GM19438 (cell line): ENCODE results near the gene MYH14.

Experiments
- ATAC-seq: cut with Tn5 transposase; IDR thresholded peaks from one replicate; pipeline ENCODE4 v1.9.1; 2021; ENCODE audit warnings: low read depth; ENCODE audit not compliant: unreplicated experiment

MYH14 gene

GRCh38 chr19:50313812-50314536, 110.6 kb downstream of the MYH14 start:
- ATAC-seq, result no peak

- no peak for ATAC-seq
Measured at GRCh38 chr19:50314724-50315708, 111.6 kb downstream of the MYH14 start.

GRCh38 chr19:50315773-50316448, 112.5 kb downstream of the MYH14 start:
- ATAC-seq, result no peak

GRCh38 chr19:50317115-50317514, 113.7 kb downstream of the MYH14 start:
- no peak for ATAC-seq

GRCh38 chr19:50318438-50318837, 115.0 kb downstream of the MYH14 start:
- ATAC-seq, result no peak

GRCh38 chr19:50319156-50319555, 115.7 kb downstream of the MYH14 start:
- no peak for ATAC-seq

- ATAC-seq, result no peak
Measured at GRCh38 chr19:50320051-50320450, 116.6 kb downstream of the MYH14 start.

GRCh38 chr19:50320596-50320995, 117.2 kb downstream of the MYH14 start:
- ATAC-seq, result no peak

- no peak for ATAC-seq
Measured at GRCh38 chr19:50321831-50322230, 118.4 kb downstream of the MYH14 start.

GRCh38 chr19:50322234-50322633, 118.8 kb downstream of the MYH14 start:
- no peak for ATAC-seq

GRCh38 chr19:50322931-50323781, 119.7 kb downstream of the MYH14 start:
- ATAC-seq, result no peak

- ATAC-seq, result no peak
Measured at GRCh38 chr19:50323782-50324133, 120.3 kb downstream of the MYH14 start.

- no peak for ATAC-seq
Measured at GRCh38 chr19:50324331-50324730, 120.9 kb downstream of the MYH14 start.

- ATAC-seq, result no peak
Measured at GRCh38 chr19:50325310-50326100, 122.1 kb downstream of the MYH14 start.

GRCh38 chr19:50326101-50326664, 122.8 kb downstream of the MYH14 start:
- no peak for ATAC-seq

- no peak for ATAC-seq
Measured at GRCh38 chr19:50327013-50327412, 123.6 kb downstream of the MYH14 start.

GRCh38 chr19:50327461-50328223, 124.2 kb downstream of the MYH14 start:
- ATAC-seq, result no peak

GRCh38 chr19:50328224-50328872, 124.9 kb downstream of the MYH14 start:
- no peak for ATAC-seq
